GM12892 (cell line): Measurements from ENCODE around the gene RFX3.

Experiments used
- POLR2A ChIP-seq: IDR thresholded peaks from 2 replicates; pipeline ENCODE4 v1.6.1; 2011; ENCODE audit warnings: low read depth, low read length, control low read depth
- POLR2AphosphoS5 ChIP-seq: IDR thresholded peaks from 2 replicates; pipeline ENCODE4 v1.6.1; 2011; ENCODE audit warnings: low read depth, low read length, control low read depth

GRCh38 chr9:3170819-3171218 lies 355.0 kb downstream of the RFX3 start:
- TF ChIP-seq POLR2AphosphoS5 (no peak), POLR2A (no peak)
